GM12892 (cell line): ENCODE results near the gene ZNF862.
A peak's percentile ranks its signal among the peaks of the same experiment; 100 is the strongest.

Experiments
- DNase-seq: peaks from one replicate; pipeline ENCODE4 v3.0.0; 2011; ENCODE audit not compliant: insufficient read length
- FAIRE-seq: peaks from 2 replicates; lab custom pipeline; 2011; peaks lifted over from hg19 to GRCh38; lab: Jason Lieb, UNC
- POLR2A ChIP-seq: IDR thresholded peaks from 2 replicates; pipeline ENCODE4 v1.6.1; 2011; ENCODE audit warnings: low read depth, low read length, control low read depth
- POLR2AphosphoS5 ChIP-seq: IDR thresholded peaks from 2 replicates; pipeline ENCODE4 v1.6.1; 2011; ENCODE audit warnings: low read depth, low read length, control low read depth
- TAF1 ChIP-seq: IDR thresholded peaks from 2 replicates; pipeline ENCODE4 v1.6.1; 2011; ENCODE audit warnings: low read depth, mild to moderate bottlenecking, control low read depth, low read length, borderline replicate concordance

ZNF862 gene

GRCh38 chr7:149866139-149866778 is 28.1 kb downstream of the ZNF862 start:
- no peak for FAIRE-seq
- DNase-seq, result no peak
- no peak for TF ChIP-seq TAF1
- no peak for TF ChIP-seq POLR2A
- no peak for TF ChIP-seq POLR2AphosphoS5

GRCh38 chr7:149866779-149867447 is 28.7 kb downstream of the ZNF862 start:
- FAIRE-seq (no peak), DNase-seq (no peak)
- TF ChIP-seq POLR2AphosphoS5 (no peak), POLR2A (no peak), TAF1 (no peak)

GRCh38 chr7:149867762-149868622 is 29.8 kb downstream of the ZNF862 start:
- TF ChIP-seq TAF1, result no peak
- no peak for TF ChIP-seq POLR2A
- no peak for TF ChIP-seq POLR2AphosphoS5
- no peak for DNase-seq
- FAIRE-seq, result no peak

- no peak for TF ChIP-seq TAF1
- TF ChIP-seq POLR2AphosphoS5, result no peak
- TF ChIP-seq POLR2A, result no peak
- FAIRE-seq, result no peak
- DNase-seq, result no peak
Observed at GRCh38 chr7:149868623-149869290, 30.6 kb downstream of the ZNF862 start.

GRCh38 chr7:149869291-149869650 is 31.1 kb downstream of the ZNF862 start:
- TF ChIP-seq POLR2AphosphoS5 (no peak), TAF1 (no peak), POLR2A (no peak)
- DNase-seq (no peak), FAIRE-seq (no peak)

- DNase-seq, result no peak
- no peak for TF ChIP-seq TAF1
- no peak for TF ChIP-seq POLR2AphosphoS5
- TF ChIP-seq POLR2A, result no peak
- FAIRE-seq, result no peak
Observed at GRCh38 chr7:149869867-149870266, 31.7 kb downstream of the ZNF862 start.

- TF ChIP-seq POLR2A, result no peak
- no peak for TF ChIP-seq POLR2AphosphoS5
- TF ChIP-seq TAF1, result no peak
- DNase-seq, result no peak
- no peak for FAIRE-seq
Observed at GRCh38 chr7:149870274-149870673, 32.1 kb downstream of the ZNF862 start.

- FAIRE-seq (no peak), DNase-seq (no peak)
- TF ChIP-seq POLR2A, result no peak
- TF ChIP-seq POLR2AphosphoS5, result no peak
- TF ChIP-seq TAF1, result no peak
Observed at GRCh38 chr7:149870701-149871483, 32.7 kb downstream of the ZNF862 start.

- DNase-seq, result no peak
- FAIRE-seq, result no peak
- TF ChIP-seq POLR2AphosphoS5, result no peak
- TF ChIP-seq POLR2A, result no peak
- TF ChIP-seq TAF1, result no peak
Observed at GRCh38 chr7:149871576-149871975, 33.4 kb downstream of the ZNF862 start.

- peak; percentile 18 for DNase-seq
- TF ChIP-seq POLR2AphosphoS5 (no peak), POLR2A (no peak), TAF1 (no peak)
- peak; percentile 24 for FAIRE-seq
Observed at GRCh38 chr7:149872419-149873073, 34.4 kb downstream of the ZNF862 start.
